ENCODE measurements around the gene CD300LD. TPM values are rescaled to one million over a fixed set of nuclear protein-coding genes. Genes with fewer than 3 reads are reported as not detected.
"Not testable (repeated sequence)": the region's sequence is repeated elsewhere in the genome, so short reads cannot be mapped to it uniquely, and the experiment has no call there.

CD300LD gene
- total RNA-seq = not detected in 2 replicates

GRCh38 chr17:74592087-74592990 lies at the start of gene CD300LD:
TSS of gene CD300LD (minus strand) at chr17:74592283. CDS start at chr17:74592202, 81 bp downstream.
- no peak for DNase-seq

GRCh38 chr17:74641224-74641957 lies 49.3 kb upstream of the CD300LD start:
- DNase-seq = no peak

DNA sequence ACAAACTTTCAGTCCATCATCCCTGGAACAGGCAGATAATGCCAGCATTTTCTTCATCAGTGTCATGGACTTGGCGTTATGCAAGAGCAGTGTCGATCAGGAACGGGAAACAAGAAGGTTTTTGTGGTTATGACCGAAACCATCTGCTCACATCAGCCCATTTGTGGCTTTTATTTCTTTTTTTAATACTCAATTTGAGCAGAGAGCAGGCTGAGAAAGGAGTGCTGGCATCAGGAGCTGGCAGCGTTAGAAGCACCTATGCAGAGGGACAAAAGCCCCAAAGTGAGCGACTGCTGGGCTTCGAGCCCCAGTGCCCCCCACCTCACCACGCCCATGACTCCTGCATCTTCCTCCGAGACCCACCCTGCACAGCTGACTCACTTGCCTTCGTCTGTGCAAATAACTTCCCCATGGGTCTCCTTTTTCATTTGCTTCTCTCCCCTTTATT lies 47.6 kb upstream of the CD300LD start:
- DNase-seq = no peak

- DNase-seq = no peak
These were observed 45.8 kb upstream of the CD300LD start for GRCh38 chr17:74637926-74638325.

DNA sequence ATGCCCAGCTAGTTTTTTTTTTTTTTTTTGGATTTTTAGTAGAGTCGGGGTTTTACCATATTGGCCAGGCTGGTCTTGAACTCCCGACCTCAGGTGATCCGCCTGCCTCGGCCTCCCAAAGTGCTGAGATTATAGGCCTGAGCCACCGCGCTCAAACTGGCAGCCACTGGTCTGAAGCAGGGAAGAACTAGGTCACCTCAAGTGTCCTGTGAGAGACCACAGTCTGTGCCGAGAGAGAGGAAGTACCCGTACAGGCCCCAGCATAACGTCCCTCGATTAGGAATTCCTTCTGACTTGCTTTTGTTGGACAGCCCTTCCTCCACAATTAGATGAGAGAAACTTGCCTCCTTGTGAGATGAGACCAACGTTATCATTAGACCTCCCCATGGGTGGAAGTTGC lies 45.2 kb upstream of the CD300LD start:
- no peak for DNase-seq

DNA sequence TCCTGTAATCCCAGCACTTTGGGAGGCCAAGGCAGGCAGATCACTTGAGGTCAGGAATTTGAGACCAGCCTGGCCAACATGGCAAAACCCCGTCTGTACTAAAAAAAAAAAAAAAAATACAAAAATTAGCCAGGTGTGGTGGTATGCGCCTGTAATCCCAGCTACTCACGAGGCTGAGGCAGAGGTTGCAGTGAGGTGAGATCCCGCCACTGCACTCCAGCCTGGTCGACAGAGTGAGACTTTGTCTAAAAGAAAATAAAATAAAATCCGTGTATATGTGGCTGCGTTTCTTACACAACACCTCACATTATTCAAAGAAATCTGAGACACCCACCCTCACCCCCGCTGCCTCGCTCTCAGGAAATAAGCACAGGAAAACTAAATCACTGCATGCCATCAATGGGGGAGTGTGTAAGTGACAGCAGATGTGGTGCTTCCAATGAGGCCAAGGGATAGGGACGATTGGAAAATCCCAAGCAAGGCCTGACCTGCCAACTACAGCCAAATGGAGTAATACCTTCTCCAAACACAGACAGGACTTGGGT lies 44.5 kb upstream of the CD300LD start:
- not testable (repeated sequence) for DNase-seq

DNA sequence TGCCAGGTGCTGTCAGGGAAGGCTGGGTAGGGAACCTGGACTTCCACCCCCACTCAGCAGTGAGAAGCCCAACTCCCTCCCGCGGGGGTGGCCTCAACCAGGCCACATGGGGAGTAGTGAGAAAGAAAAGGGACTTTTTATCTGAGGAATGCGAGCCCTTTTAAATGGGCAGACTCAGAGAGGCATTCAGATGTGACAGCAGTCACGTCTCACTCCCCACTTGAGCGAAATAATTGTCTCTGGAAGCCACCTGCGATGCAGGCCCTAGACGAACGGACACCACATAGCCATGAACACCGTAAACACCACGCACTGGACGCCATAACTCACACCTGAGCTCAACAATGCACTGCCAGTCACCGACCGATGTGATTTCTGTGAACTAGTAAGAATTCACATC lies 43.3 kb upstream of the CD300LD start:
- DNase-seq = no peak

DNA sequence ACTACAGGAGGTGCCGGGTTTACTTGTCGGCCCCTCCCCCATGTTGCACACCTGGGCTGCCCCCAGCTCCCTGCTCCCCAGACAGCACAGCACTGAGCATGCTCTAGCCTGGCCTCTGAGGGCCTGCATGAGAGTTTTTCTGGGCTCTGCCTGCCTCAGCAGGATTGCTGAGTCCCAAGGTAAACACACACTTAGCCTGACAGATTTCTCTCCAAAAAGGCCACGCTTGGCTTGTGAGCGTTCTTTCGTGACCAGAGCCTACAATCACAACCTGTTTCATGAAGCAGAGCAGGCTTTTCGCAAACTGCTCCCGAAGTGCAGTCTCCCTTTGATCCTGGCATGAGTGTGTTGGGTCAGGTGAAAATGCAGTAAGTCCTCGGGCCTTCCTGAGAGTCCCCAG lies 41.2 kb upstream of the CD300LD start:
- DNase-seq = no peak

DNA sequence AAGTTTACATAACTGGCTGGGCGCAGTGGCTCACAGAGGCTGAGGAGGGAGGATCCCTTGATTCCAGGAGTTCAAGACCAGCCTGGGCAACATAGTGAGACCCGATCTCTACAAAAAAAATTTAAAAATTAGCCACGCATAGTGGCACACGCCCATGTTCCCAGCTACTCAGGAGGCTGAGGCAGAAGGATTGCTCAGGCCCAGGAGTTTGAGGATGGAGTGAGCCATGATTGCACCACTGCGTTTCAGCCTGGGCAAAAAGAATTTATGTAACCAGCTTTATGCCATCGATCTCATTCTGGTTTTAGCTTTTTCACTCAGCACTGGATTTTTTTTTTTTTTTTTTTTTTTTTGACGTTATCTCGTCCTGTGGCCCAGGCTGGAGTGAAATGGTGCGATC lies 40.5 kb upstream of the CD300LD start:
- no peak for DNase-seq

DNA sequence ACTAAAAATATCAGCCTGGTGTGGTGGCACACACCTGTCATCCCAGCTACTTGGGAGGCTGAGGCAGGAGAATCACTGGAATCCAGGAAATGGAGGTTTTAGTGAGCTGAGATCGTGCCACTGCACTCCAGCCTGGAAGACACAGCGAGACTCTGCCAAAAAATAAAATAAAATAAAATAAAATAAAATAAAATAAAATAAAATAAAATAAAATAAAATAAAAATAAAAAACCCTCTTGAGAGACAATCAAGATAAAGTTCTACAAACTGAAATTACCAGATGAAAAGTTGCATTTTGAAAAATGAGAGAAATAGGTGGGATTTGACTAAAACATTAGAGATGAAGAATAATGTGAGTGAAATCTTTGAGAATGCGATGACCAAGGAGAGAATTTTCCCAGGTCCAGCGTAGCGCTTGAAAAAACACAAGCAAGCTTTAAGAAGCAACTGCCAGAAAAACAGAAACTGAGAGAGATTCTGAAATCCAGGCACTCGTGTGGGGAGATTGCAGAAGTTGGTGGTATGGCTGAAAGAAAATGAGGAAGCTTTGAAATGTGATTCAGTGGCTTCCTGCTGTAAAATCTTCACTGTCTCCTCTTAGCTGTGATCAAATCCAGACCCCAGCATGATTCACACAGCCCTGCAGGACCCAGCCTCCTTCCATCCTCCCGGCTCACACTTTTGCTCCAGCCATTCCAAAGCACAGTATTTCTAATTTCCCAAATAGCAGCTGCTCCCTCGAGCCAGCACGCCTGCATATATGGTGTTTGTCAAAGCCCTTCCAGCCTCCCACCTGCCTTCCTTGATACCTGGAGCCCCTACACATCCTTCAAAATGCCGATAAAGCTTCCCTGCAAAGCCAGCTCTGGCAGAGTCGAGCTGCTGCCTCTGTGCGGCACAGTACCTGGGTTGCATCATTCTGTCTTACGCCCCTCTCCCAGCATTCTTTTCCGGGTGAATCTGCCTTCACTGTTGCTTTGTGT lies 39.7 kb upstream of the CD300LD start:
- no peak for DNase-seq

DNA sequence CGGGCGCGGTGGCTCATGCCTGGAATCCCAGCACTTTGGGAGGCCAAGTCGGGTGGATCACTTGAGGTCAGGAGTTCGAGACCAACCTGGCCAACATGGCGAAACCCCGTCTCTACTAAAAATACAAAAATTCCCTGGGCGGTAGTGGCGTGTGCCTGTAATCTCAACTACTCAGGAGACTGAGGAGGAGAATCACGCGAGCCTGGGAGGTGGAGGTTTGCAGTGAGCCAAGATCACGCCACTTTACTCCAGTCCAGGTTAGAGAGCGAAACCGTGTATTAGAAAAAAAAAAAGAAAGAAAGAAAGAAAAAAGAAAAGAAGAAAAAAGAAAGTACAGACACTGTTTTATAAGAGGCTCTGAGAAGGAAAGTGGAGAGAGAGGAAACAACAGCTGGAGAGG lies 38.2 kb upstream of the CD300LD start:
- DNase-seq = not testable (repeated sequence)

DNA sequence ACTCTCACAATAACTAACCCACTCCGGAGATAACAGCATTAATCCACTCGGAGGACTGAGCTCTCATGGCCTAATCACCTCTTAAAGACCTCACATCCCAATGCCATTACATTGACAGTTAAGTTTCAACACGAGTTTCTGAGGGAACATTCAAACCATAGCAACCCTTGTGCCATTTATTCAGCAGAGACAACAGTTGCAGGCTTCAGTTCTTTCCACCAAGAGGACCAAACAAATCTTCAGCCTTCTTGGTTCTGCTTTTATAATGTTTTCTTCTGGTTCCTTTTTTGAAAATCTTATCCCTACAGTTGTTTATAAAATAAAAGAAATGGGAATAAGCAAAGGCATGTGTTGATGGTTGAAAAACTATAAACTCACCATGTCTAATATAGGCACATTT lies 33.6 kb upstream of the CD300LD start:
- no peak for DNase-seq

DNA sequence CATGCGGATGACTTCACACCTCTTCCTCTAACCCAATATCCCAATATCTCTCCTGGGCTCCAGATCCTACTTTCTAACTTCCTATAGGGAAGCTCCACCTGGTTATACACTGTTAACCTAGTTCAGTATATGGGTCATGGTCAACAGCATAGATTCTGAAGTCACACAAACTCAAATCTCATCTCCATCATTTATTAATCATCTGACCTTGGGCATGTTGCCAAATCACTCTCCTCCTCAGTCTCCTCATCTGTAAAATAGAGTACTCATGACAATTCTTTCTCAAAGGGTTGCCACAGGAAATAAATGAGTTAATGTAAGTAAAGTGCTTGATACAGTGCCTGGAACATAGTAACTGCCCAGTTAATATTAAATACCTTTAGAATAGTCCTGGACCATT lies 32.0 kb upstream of the CD300LD start:
- DNase-seq = no peak

DNA sequence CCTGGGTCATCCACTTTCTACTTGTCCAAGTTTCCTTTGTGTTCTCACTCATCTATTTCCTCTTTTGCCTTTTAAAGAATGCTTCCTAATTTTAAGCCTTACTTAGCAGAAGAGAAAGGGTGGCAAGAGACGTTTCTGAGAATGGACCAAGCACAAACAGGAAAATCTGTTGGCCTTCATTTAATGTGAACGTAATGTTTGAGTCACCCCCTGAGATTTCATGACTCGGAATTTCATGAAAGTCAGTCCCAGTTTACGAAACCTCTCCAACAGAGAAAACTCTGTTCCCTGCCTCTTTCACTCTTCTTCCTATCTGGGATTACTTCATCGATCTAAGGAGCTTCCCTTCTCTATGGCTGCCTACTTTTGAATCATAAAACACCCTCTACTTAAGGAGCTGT lies 31.6 kb upstream of the CD300LD start, which contains the start of gene CD300E:
Gene CD300E, minus strand, starts transcription at position 46 of the 401 bp plus-strand sequence. CDS start 117 bp downstream, outside the sequence.
- no peak for DNase-seq

GRCh38 chr17:74619077-74619673 lies 27.1 kb upstream of the CD300LD start:
- no peak for DNase-seq

DNA sequence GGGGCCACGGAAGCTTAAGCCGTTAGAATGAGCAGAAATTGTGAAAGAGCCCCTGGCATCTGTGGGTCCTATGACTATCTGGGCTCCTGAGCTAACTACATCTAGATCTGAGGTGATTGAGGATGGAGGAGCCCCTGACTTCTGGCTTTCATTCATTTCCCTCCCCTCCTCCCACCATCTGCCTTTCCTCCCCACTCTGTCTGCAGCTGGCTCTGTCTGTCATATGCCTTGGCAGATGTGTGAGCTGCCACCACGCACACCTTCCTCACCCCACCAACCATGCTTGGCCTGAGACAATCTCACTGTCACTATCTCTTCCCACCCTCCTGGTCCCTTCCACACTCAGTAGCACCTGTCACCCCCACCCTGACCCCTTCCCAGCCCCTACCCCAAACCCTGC lies 26.4 kb upstream of the CD300LD start:
- no peak for DNase-seq

DNA sequence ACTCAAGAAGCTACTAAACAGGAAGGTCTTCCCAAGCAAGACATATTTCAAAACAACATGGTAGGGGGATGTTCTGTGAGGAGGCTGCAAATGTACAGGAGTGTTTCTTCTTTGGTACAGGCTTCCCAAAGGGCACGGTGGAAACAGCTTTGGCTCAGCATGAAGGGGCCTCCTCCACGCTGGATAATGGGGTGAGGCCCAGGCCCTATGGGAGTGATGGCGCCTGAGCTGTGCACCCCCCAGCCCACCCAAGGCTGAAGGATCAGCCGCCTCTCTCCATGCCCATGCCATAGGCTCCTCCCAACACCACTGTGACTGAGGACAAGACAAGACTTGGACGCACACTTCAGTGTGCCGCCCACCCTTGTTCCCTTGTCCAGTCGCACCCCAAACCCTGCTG lies 24.6 kb upstream of the CD300LD start:
- no peak for DNase-seq

DNA sequence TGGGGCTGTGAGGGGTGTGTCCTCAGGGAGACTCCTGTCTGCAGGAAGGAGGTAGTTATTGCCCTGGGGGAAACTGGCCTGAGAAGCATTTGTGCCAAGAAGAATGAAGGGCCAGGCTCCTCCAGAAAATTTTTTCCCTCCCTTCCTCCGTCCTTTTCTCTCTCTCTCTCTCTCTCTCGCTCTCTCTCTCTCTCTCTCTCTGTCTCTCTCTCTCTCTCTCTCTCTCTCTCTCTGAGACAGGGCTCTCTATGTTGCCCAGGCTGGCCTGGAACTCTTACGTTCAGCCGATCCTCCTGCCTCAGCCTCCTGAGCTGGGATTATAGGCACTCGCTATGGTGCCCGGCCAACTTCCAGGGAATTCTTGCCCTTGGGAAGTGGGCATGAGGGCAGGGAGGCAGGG lies 20.0 kb upstream of the CD300LD start:
- no peak for DNase-seq

- no peak for DNase-seq
These were observed 18.0 kb upstream of the CD300LD start for GRCh38 chr17:74610108-74610507.

DNA sequence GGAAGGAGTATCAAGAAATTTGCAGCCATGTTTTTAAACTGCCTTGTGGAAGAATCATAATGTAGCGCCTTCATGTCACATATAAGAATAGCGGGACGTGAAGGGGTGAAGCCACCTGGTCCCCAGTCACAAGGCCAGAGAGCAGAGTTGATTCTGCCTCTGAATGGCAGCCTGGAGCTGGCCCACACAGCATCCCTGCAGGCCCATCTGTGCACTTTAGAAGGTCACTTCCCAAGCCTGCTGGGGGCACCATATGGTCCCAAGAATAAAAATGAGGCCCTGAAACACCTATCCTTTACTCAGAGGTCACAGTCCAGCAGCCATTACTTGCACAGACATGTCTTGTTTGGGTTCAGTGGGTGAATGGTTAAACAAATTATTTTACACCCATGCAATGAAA lies 16.4 kb upstream of the CD300LD start:
- DNase-seq = no peak

DNA sequence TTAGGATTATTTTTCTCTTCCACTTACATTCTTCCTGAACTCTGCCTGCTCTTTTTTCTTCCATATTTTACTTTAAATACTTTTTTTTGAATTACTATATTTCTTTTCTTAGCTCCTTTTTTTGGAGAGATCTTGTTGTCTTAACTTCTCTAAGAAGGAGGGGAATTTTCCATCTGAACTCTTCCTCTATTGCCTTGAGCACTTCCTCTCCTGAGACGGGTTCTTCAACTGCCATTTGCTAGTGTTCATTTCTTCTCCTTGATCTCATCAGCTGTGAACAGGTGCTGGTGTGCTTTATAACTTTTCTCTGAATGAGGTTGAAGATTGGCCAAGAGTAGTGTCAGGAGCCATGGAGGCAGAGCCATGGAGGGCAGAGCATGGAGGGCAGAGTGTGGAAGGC lies 15.1 kb upstream of the CD300LD start:
- DNase-seq = no peak

DNA sequence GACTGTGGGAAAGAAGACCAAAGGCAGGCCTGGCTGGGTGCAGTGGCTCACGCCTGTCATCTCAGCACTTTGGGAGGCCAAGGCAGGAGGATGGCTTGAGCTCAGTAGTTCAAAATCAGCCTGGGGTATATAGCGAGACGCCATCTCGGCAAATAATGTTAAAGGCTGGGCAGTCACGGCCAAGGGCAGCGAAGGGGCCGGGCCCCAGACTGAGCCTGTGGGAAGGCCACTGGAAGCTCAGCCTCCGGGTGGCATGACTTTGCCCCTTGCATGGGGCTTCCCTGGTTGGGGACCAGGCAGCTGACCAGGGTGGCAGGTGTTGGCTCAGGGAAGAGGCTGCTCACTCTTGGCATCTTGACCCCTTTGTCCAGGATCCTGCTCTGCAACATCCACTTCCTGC lies 14.0 kb upstream of the CD300LD start:
- no peak for DNase-seq
